H9 (cell line): ENCODE data around the gene RAI1. TPM values are rescaled to one million over a fixed set of nuclear protein-coding genes. Genes with fewer than 3 reads are reported as not detected.

Experiments
- DNase-seq: peaks from one replicate; pipeline ENCODE4 v3.0.0-alpha.2; 2017
- H2AFZ ChIP-seq: one replicate; pipeline ENCODE4 v1.6.1; 2013; ENCODE audit warnings: mild to moderate bottlenecking, low read length, control low read depth, moderate library complexity
- H2AK5ac ChIP-seq: 2 replicates; pipeline ENCODE4 v1.6.1; 2013; ENCODE audit warnings: low read length, control low read depth, mixed read lengths; ENCODE audit not compliant: insufficient read length
- H2BK120ac ChIP-seq: one replicate; pipeline ENCODE4 v1.6.1; 2013; ENCODE audit warnings: low read depth, mild to moderate bottlenecking, low read length, control low read depth, inconsistent platforms; ENCODE audit not compliant: poor library complexity, severe bottlenecking
- H2BK12ac ChIP-seq: 2 replicates; pipeline ENCODE4 v1.6.1; 2013; ENCODE audit warnings: low read length, control low read depth, mixed read lengths, low read depth; ENCODE audit not compliant: insufficient read length
- H2BK15ac ChIP-seq: 2 replicates; pipeline ENCODE4 v1.6.1; 2013; ENCODE audit warnings: low read depth, low read length, control low read depth
- H2BK20ac ChIP-seq: one replicate; pipeline ENCODE4 v1.6.1; 2013; ENCODE audit warnings: low read depth, mild to moderate bottlenecking, low read length, control low read depth, inconsistent platforms; ENCODE audit not compliant: poor library complexity, severe bottlenecking
- H2BK5ac ChIP-seq: 2 replicates; pipeline ENCODE4 v1.6.1; 2013; ENCODE audit warnings: low read length, control low read depth, mixed read lengths; ENCODE audit not compliant: insufficient read length
- H3K14ac ChIP-seq: 2 replicates; pipeline ENCODE4 v1.6.1; 2013; ENCODE audit warnings: low read length, control low read depth; ENCODE audit not compliant: insufficient read depth
- H3K18ac ChIP-seq: 2 replicates; pipeline ENCODE4 v1.6.1; 2013; ENCODE audit warnings: low read depth, mild to moderate bottlenecking, mixed read lengths, low read length, control low read depth; ENCODE audit not compliant: insufficient read length
- H3K23ac ChIP-seq: 2 replicates; pipeline ENCODE4 v1.6.1; 2013; ENCODE audit warnings: low read length, control low read depth, mixed read lengths, low read depth; ENCODE audit not compliant: insufficient read length
- H3K23me2 ChIP-seq: 2 replicates; pipeline ENCODE4 v1.6.1; 2013; ENCODE audit warnings: low read depth, mild to moderate bottlenecking, mixed read lengths, low read length, control low read depth; ENCODE audit not compliant: insufficient read length, poor library complexity, severe bottlenecking
- H3K27ac ChIP-seq: 2 replicates; pipeline ENCODE4 v1.5.1; 2013; ENCODE audit warnings: low read length, control low read depth, mixed read lengths, low read depth; ENCODE audit not compliant: insufficient read length
- H3K27me3 ChIP-seq: 2 replicates; pipeline ENCODE4 v1.6.1; 2013; ENCODE audit warnings: low read length, control low read depth, inconsistent platforms; ENCODE audit not compliant: insufficient read depth
- H3K4ac ChIP-seq: 2 replicates; pipeline ENCODE4 v1.6.1; 2013; ENCODE audit warnings: low read depth, mild to moderate bottlenecking, control low read depth, inconsistent platforms, low read length, moderate library complexity
- H3K4me1 ChIP-seq: 2 replicates; pipeline ENCODE4 v1.6.1; 2013; ENCODE audit warnings: low read length, control low read depth, inconsistent platforms; ENCODE audit not compliant: insufficient read depth
- H3K4me2 ChIP-seq: 2 replicates; pipeline ENCODE4 v1.6.1; 2013; ENCODE audit warnings: low read length, control low read depth, mixed read lengths; ENCODE audit not compliant: insufficient read length, insufficient read depth
- H3K56ac ChIP-seq: 2 replicates; pipeline ENCODE4 v1.6.1; 2013; ENCODE audit warnings: low read depth, mild to moderate bottlenecking, mixed read lengths, low read length, control low read depth; ENCODE audit not compliant: insufficient read length
- H3K79me1 ChIP-seq: 2 replicates; pipeline ENCODE4 v1.6.1; 2013; ENCODE audit warnings: low read depth, mild to moderate bottlenecking, moderate library complexity, low read length, control low read depth, inconsistent platforms; ENCODE audit not compliant: insufficient read depth, poor library complexity, severe bottlenecking
- H3K79me2 ChIP-seq: 2 replicates; pipeline ENCODE4 v1.6.1; 2013; ENCODE audit warnings: low read length, control low read depth, inconsistent platforms; ENCODE audit not compliant: insufficient read depth
- H3K9ac ChIP-seq: 2 replicates; pipeline ENCODE4 v1.6.1; 2013; ENCODE audit warnings: low read length, control low read depth, mixed read lengths; ENCODE audit not compliant: insufficient read length; ENCODE audit errors: extremely low read depth
- H3K9me3 ChIP-seq: one replicate; pipeline ENCODE4 v1.6.1; 2013; ENCODE audit warnings: low read depth, low read length, inconsistent platforms; ENCODE audit not compliant: control insufficient read depth
- H3T11ph ChIP-seq: one replicate; pipeline ENCODE4 v1.6.1; 2013; ENCODE audit warnings: mild to moderate bottlenecking, low read length, control low read depth, inconsistent platforms
- H4K20me1 ChIP-seq: one replicate; pipeline ENCODE4 v1.6.1; 2013; ENCODE audit not compliant: control insufficient read depth, insufficient read length, insufficient read depth
- H4K5ac ChIP-seq: 2 replicates; pipeline ENCODE4 v1.6.1; 2013; ENCODE audit warnings: low read depth, mild to moderate bottlenecking, mixed read lengths, low read length, control low read depth; ENCODE audit not compliant: insufficient read length
- H4K8ac ChIP-seq: replicated peaks from 2 replicates; pipeline ENCODE4 v1.6.1; 2013; ENCODE audit warnings: low read length, control low read depth, mixed read lengths, low read depth; ENCODE audit not compliant: insufficient read length
- H4K91ac ChIP-seq: 2 replicates; pipeline ENCODE4 v1.6.1; 2013; ENCODE audit warnings: low read depth, mild to moderate bottlenecking, moderate library complexity, mixed read lengths, low read length, control low read depth; ENCODE audit not compliant: insufficient read length
- H3K27ac Mint-ChIP-seq, 3 experiments: 2 replicates in 2 of 3; 3 replicates in 1 of 3; pipeline ENCODE4 v1.8.0; 2020 to 2021; ENCODE audit warnings: mixed read lengths in 3 of 3, mild to moderate bottlenecking in 1 of 3, moderate library complexity in 1 of 3
- H3K27me3 Mint-ChIP-seq: 2 replicates; pipeline ENCODE4 v1.8.0; 2021; ENCODE audit warnings: low read depth, mild to moderate bottlenecking, moderate library complexity, mixed read lengths
- H3K36me3 Mint-ChIP-seq, 3 experiments: 2 replicates in 2 of 3; 3 replicates in 1 of 3; pipeline ENCODE4 v1.8.0; 2020 to 2021; ENCODE audit warnings: low read depth in 3 of 3, mixed read lengths in 3 of 3; ENCODE audit not compliant: insufficient read depth in 1 of 3
- H3K4me1 Mint-ChIP-seq, 2 experiments: 2 replicates each; pipeline ENCODE4 v1.8.0; 2020; ENCODE audit warnings: mixed read lengths in 2 of 2
- H3K4me3 Mint-ChIP-seq, 2 experiments: 2 replicates in 1 of 2; 3 replicates in 1 of 2; pipeline ENCODE4 v1.8.0; 2020 to 2021; ENCODE audit warnings: mild to moderate bottlenecking in 2 of 2, mixed read lengths in 2 of 2, moderate library complexity in 1 of 2
- H3K9me3 Mint-ChIP-seq, 2 experiments: 2 replicates in 1 of 2; 3 replicates in 1 of 2; pipeline ENCODE4 v1.8.0; 2020; ENCODE audit warnings: mild to moderate bottlenecking in 2 of 2, mixed read lengths in 2 of 2, moderate library complexity in 1 of 2
- CTCF ChIP-seq: fragments of 200-600 bp; sonication (generic); conservative IDR thresholded peaks from 3 replicates; pipeline ENCODE4 v1.8.0; 2021; ENCODE audit warnings: antibody characterized with exemption, mild to moderate bottlenecking
- WGBS: extraction: QIAGEN DNeasy Blood & Tissue Kit; methylation state at CpG from one replicate; pipeline ENCODE4 v1.1.7; 2013; ENCODE audit warnings: missing lambda C conversion rate, low lambda C conversion rate, mixed read lengths; ENCODE audit not compliant: insufficient read length; ENCODE audit errors: extremely low coverage; 5-methylcytosine and 5-hydroxymethylcytosine counted together
- total RNA-seq: library from RNA; stranded (reverse); gene quantifications from 2 replicates; pipeline ENCODE4 v1.2.1, GENCODE V29; 2021

RAI1 gene
- total RNA-seq, 1 experiment from 2014 or later: 1.5 TPM

- WGBS: no CpG with 5 or more reads among the region's 9 CpGs
Observed at GRCh38 chr17:17805575-17805974, 124.3 kb downstream of the RAI1 start.

More at GRCh38 chr17:17805575-17805974, 124.3 kb downstream of the RAI1 start:
- Histone ChIP-seq H2BK15ac (no peak overlapping the region), H2AK5ac (no peak overlapping the region), H3K9ac (no peak overlapping the region), H3K23me2 (peaks cover 6% of the 10 kb centered on the region), H4K5ac (no peak overlapping the region), H2BK20ac (no peak overlapping the region), H4K20me1 (no peaks in the 10 kb centered on the region), H2BK12ac (no peak overlapping the region), H3K4ac (no peak overlapping the region), H3K14ac (no peak overlapping the region), H3K23ac (no peak overlapping the region), H3T11ph (no peak overlapping the region), H3K27me3 (peaks cover 8% of the 10 kb centered on the region; the same call in 1 of the 2 replicates), H3K27ac (no peak overlapping the region), H3K79me2 (no peaks in the 10 kb centered on the region), H3K79me1 (no peaks in the 10 kb centered on the region), H3K4me2 (no peak overlapping the region), H2AFZ (no peak overlapping the region), H3K56ac (no peak overlapping the region), H3K4me1 (no peaks in the 10 kb centered on the region), H3K9me3 (no peaks in the 10 kb centered on the region), H2BK120ac (no peak overlapping the region), H4K8ac (no peak overlapping the region), H3K18ac (no peak overlapping the region), H4K91ac (no peak overlapping the region), H2BK5ac (no peak overlapping the region)
- TF ChIP-seq CTCF: no peak
- Mint-ChIP-seq H3K36me3 (no peaks in the 10 kb centered on the region; a peak in 2 of 7 replicates), H3K27ac (peak overlapping the region in 1 of 3 experiments; percentile 29; a peak in 2 of 7 replicates), H3K4me3 (no peak overlapping the region), H3K27me3 (peaks cover 49% of the 10 kb centered on the region), H3K9me3 (no peaks in the 10 kb centered on the region), H3K4me1 (peaks cover 10 to 20% of the 10 kb centered on the region in 2 experiments)
- no peak for DNase-seq
